Measurements from ENCODE around the gene ALPL. TPM values are rescaled to one million over a fixed set of nuclear protein-coding genes. Genes with fewer than 3 reads are reported as not detected.

ALPL gene
- total and polyA plus RNA-seq, 5 donors, result 10.1 to 32.1 (median 14.1) TPM

DNA sequence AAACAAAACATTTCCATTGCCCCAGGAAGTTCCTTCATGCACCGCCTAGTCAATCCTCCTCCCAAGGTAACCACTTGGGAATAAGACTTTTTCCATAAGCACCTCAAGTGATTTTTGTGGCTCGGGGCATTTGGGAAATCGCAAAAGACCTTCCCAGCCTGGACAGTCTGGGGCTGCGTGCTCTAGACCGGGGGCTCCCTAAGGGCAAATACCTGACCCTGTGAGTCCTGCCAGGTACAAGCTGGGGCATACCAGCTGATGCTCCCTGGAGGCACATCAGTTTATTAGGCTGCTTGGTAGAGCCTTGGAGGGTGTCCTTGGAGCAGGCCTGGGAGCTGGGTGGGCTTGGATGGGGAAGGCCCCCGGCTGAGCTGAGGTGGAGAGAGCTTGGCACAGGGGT, 34.4 kb downstream of the ALPL start:
- WGBS, result 84% methylated on average over 6 of the region's 6 CpGs
- H3K4me3 ChIP-seq (ENCODE audit: low read length), result no peak overlapping the region
- H3K27me3 ChIP-seq (ENCODE audit: control insufficient read depth, insufficient read depth), result no peaks in the 10 kb centered on the region
- no peak overlapping the region for H3K27ac ChIP-seq (ENCODE audit: low read length)
- DNase-seq (peak in 1 of 3 donors; percentile 25), ATAC-seq (no peak)
- intact Hi-C loops (cut with DNase I), result no loop called here
- no peaks in the 10 kb centered on the region for H3K9me3 ChIP-seq (ENCODE audit: control insufficient read depth, low read length)
- H3K4me1 ChIP-seq (ENCODE audit: control insufficient read depth, insufficient read depth, low read length), result peaks cover 14% of the 10 kb centered on the region

DNA sequence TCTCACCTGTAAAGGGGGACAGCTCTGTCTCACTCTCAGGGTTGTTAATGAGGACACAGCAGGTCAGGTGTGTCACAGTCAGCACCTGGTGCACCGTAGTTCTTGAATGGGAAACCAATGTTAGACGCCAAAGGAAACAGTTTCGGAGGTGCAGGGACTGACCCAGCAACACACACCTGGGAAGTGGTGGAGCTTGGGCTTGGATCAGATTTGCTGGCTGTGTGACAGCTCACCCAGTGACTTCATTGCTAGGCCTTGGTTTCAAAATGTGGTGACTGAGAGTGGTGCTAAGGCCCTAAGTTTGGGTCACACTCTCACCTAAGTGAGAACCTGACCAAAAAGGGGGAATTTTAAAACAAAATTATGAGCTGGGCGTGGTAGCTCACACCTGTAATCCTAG, 34.9 kb downstream of the ALPL start:
- Histone ChIP-seq H3K27me3 (ENCODE audit: control insufficient read depth, insufficient read depth) (no peaks in the 10 kb centered on the region), H3K9me3 (ENCODE audit: control insufficient read depth, low read length) (no peaks in the 10 kb centered on the region), H3K27ac (ENCODE audit: low read length) (no peak overlapping the region), H3K4me3 (ENCODE audit: low read length) (no peak overlapping the region), H3K4me1 (ENCODE audit: control insufficient read depth, insufficient read depth, low read length) (peaks cover 11% of the 10 kb centered on the region)
- WGBS, result 93% methylated on average over 4 of the region's 4 CpGs
- intact Hi-C loops (cut with DNase I), result no loop called here
- DNase-seq (peak in 1 of 3 donors; percentile 5), ATAC-seq (no peak)

GRCh38 chr1:21546122-21546825, 37.1 kb downstream of the ALPL start:
- DNase-seq (peak in 1 of 3 donors; percentile 64), ATAC-seq (peak; percentile 44 to 68)

GRCh38 chr1:21547876-21548275, 38.7 kb downstream of the ALPL start:
- H3K27me3 ChIP-seq (ENCODE audit: control insufficient read depth, insufficient read depth), result no peaks in the 10 kb centered on the region
- peak; percentile 41 to 66 (median 65) for DNase-seq
- peak in 1 of 2 donors; percentile 4 for ATAC-seq
- H3K9me3 ChIP-seq (ENCODE audit: control insufficient read depth, low read length), result no peaks in the 10 kb centered on the region
- H3K4me1 ChIP-seq (ENCODE audit: control insufficient read depth, insufficient read depth, low read length), result peaks cover 4% of the 10 kb centered on the region
- 59% methylated on average over 11 of the region's 11 CpGs for WGBS
- intact Hi-C loops (cut with DNase I), result no loop called here
- H3K27ac ChIP-seq (ENCODE audit: low read length), result no peak overlapping the region
- H3K4me3 ChIP-seq (ENCODE audit: low read length), result no peak overlapping the region

More at GRCh38 chr1:21546122-21546825, 37.1 kb downstream of the ALPL start:
- Histone ChIP-seq H3K27me3 (ENCODE audit: control insufficient read depth, insufficient read depth) (no peaks in the 10 kb centered on the region), H3K9me3 (ENCODE audit: control insufficient read depth, low read length) (no peaks in the 10 kb centered on the region), H3K4me3 (ENCODE audit: low read length) (no peak overlapping the region), H3K4me1 (ENCODE audit: control insufficient read depth, insufficient read depth, low read length) (peaks cover 8% of the 10 kb centered on the region), H3K27ac (ENCODE audit: low read length) (no peak overlapping the region)
- 52% methylated on average over 11 of the region's 11 CpGs for WGBS
- intact Hi-C loops (cut with DNase I), result no loop called here

DNA sequence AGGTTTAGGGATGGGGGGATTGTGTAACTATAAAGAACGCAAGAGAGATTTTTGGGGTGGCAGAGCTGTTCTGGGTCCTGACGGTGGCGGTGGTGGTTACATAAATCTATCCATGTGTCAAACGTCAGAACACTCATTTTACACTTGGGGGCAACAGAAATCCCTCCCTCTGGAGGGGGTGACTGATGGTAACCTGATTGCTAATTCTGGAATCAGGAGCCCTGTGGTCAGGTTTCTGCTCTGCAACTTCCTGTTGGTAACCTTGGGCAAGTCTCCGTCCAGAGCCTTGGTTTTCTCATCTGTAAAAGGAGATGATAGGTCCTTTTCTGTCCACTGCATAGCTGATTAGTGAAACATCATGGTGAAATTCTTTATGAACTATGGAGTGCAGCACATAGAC, 40.9 kb downstream of the ALPL start:
- Histone ChIP-seq H3K27ac (ENCODE audit: low read length) (no peak overlapping the region), H3K4me1 (ENCODE audit: control insufficient read depth, insufficient read depth, low read length) (peaks cover 4% of the 10 kb centered on the region), H3K9me3 (ENCODE audit: control insufficient read depth, low read length) (no peaks in the 10 kb centered on the region), H3K4me3 (ENCODE audit: low read length) (no peak overlapping the region), H3K27me3 (ENCODE audit: control insufficient read depth, insufficient read depth) (no peaks in the 10 kb centered on the region)
- ATAC-seq (no peak), DNase-seq (peak in 1 of 3 donors; percentile 6)
- intact Hi-C loops (cut with DNase I), result no loop called here
- WGBS, result 75% methylated on average over 5 of the region's 5 CpGs

DNA sequence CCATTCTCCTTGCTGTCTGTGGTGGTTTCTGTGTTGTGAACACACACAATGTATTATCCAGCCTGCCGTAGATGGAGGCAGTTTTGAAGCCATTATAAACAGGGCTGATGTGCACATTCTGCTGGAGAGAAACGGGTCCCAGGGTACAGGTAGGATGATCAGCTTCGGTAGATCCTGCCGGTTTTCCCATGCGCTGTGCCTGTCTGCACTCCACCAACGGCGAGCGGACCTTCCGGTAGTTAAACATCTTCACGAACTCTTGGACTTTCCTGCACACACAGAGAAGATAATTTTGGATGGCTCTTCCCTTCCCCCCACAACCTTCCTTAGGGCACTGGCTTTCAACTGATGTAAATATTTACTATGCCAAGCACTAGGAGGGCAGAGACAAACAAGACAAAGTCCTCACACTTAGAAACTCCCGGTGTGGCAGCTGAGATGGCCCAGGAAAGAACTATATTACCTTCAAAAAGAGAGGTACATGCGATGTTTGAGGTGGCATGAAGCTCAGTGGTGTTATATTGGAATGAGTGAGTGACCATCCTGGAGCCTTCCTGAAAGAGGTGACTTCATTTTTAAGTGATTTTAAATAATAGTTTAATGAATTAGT, 41.7 kb downstream of the ALPL start:
- Histone ChIP-seq H3K9me3 (ENCODE audit: control insufficient read depth, low read length) (no peaks in the 10 kb centered on the region), H3K4me3 (ENCODE audit: low read length) (no peak overlapping the region), H3K27me3 (ENCODE audit: control insufficient read depth, insufficient read depth) (no peaks in the 10 kb centered on the region), H3K27ac (ENCODE audit: low read length) (no peak overlapping the region), H3K4me1 (ENCODE audit: control insufficient read depth, insufficient read depth, low read length) (peaks cover 4% of the 10 kb centered on the region)
- WGBS, result 80% methylated on average over 12 of the region's 12 CpGs
- ATAC-seq (no peak), DNase-seq (peak in 1 of 3 donors; percentile 25)
- intact Hi-C loops (cut with DNase I), result no loop called here

- no peak for DNase-seq
- peak; percentile 81 to 82 for ATAC-seq
- H3K27me3 ChIP-seq (ENCODE audit: control insufficient read depth, insufficient read depth), result no peaks in the 10 kb centered on the region
- no peaks in the 10 kb centered on the region for H3K4me1 ChIP-seq (ENCODE audit: control insufficient read depth, insufficient read depth, low read length)
- intact Hi-C loops (cut with DNase I), result no loop called here
- 7% methylated on average over 1 of the region's 1 CpG for WGBS
- no peak overlapping the region for H3K27ac ChIP-seq (ENCODE audit: low read length)
- no peaks in the 10 kb centered on the region for H3K9me3 ChIP-seq (ENCODE audit: control insufficient read depth, low read length)
- H3K4me3 ChIP-seq (ENCODE audit: low read length), result no peak overlapping the region
These were observed 43.5 kb downstream of the ALPL start for GRCh38 chr1:21552715-21553114.

DNA sequence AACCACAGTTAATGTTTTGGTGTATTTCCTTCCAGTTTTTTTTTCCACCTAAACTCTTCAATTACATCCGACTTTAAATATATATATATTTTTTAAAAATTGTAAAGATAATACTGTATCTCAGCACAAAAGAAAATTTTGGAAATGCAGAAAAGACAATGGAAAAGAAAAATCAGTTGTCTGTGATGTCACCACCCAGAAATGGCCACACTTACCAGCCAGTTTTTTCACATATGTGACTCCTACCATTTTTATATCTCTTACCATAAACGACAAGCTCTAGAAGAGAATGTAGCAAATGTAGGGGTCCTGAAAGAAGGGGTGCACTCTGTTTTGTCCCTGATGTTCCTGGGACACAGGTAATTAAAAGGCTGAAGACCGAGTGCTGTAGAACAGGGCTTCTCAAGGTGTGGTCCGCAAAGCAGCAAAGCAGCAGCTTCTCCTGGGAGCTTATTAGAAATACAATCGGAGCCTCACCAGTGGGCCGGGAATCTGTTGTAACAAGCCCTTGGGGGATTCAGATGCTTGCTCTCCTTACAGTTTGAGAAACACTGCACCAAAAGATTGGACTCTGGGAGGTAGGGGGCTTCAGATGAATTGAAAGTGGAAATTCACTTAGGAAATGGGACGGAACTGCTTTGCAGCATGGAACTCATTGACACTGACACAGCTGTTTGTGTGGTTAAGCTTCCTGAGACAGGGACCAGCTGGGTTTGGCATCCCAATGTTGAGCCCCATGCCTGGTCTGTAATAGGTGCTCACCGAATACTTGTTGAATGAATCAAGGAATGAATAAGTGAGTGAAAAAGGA, 44.1 kb downstream of the ALPL start:
- peak in 1 of 2 donors; percentile 13 for ATAC-seq
- 44% methylated on average over 8 of the region's 8 CpGs for WGBS

DNA sequence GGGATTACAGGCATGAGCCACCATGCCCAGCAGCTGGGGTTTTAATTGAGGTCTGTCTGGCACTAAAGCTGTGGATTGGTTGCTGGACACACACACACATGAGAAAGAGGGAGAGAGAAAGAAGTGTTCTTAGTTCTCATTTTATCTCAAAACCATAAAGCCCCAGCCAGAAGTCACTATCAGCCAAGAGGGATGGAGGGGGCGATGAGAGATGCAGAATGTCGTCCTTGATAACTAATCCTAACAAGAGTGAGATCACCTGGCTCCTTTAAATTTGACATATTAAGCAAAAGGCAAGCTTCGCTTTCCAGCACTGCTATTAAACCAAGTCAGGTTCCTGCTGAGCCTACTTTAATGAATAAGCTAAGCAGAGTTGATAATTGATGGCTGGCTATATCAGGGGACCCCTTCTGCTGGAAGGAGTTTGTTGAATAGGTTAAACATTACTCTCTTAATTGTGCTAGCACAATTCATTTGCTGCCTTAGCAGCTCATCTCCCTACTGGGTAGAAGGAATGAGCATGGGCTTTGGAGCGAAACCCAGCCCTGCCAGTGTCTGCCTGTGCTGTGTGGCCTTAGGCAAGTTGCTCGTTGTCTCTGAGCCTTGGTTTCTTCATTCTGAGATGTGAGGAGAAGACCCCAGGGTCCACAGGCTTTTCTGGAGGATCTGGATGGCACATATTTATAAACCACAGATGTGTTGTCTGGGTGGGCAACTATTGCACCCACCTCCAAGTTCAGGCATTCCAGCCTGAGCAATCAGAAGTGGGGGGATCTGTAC, 50.8 kb downstream of the ALPL start:
- peak in 1 of 3 donors; percentile 4 for DNase-seq
- H3K4me3 ChIP-seq (ENCODE audit: low read length), result no peak overlapping the region
- no peaks in the 10 kb centered on the region for H3K4me1 ChIP-seq (ENCODE audit: control insufficient read depth, insufficient read depth, low read length)
- no peak for ATAC-seq
- H3K9me3 ChIP-seq (ENCODE audit: control insufficient read depth, low read length), result no peaks in the 10 kb centered on the region
- 68% methylated on average over 5 of the region's 5 CpGs for WGBS
- intact Hi-C loops (cut with DNase I), result no loop called here
- H3K27ac ChIP-seq (ENCODE audit: low read length), result no peak overlapping the region
- no peaks in the 10 kb centered on the region for H3K27me3 ChIP-seq (ENCODE audit: control insufficient read depth, insufficient read depth)

More for the DNA sequence above, 44.1 kb downstream of the ALPL start:
- no peak overlapping the region for H3K4me3 ChIP-seq (ENCODE audit: low read length)
- H3K27ac ChIP-seq (ENCODE audit: low read length), result peak overlapping the region; percentile 47
- intact Hi-C loops (cut with DNase I), result no loop called here
- no peaks in the 10 kb centered on the region for H3K4me1 ChIP-seq (ENCODE audit: control insufficient read depth, insufficient read depth, low read length)
- H3K9me3 ChIP-seq (ENCODE audit: control insufficient read depth, low read length), result no peaks in the 10 kb centered on the region
- H3K27me3 ChIP-seq (ENCODE audit: control insufficient read depth, insufficient read depth), result no peaks in the 10 kb centered on the region
- no peak for DNase-seq

- Histone ChIP-seq H3K4me3 (ENCODE audit: low read length) (no peak overlapping the region), H3K4me1 (ENCODE audit: control insufficient read depth, insufficient read depth, low read length) (no peaks in the 10 kb centered on the region), H3K27ac (ENCODE audit: low read length) (no peak overlapping the region), H3K9me3 (ENCODE audit: control insufficient read depth, low read length) (no peaks in the 10 kb centered on the region), H3K27me3 (ENCODE audit: control insufficient read depth, insufficient read depth) (no peaks in the 10 kb centered on the region)
- DNase-seq (peak in 1 of 3 donors; percentile 37), ATAC-seq (no peak)
- intact Hi-C loops (cut with DNase I), result no loop called here
- WGBS, result 95% methylated on average over 12 of the region's 12 CpGs
These were observed 51.9 kb downstream of the ALPL start for GRCh38 chr1:21560916-21561638.

Measured in right cardiac atrium (tissue), 5 donors.